ENCODE results near the gene ERCC4.

The ERCC4 gene

GRCh38 chr16:13951611-13952010, 31.7 kb downstream of the ERCC4 start:
- no peak for DNase-seq

- no peak for DNase-seq
These were observed 33.5 kb downstream of the ERCC4 start for GRCh38 chr16:13953501-13953900.

- no peak for DNase-seq
These were observed 36.8 kb downstream of the ERCC4 start for GRCh38 chr16:13956635-13957196.

- DNase-seq, result peak; percentile 80
These were observed 37.5 kb downstream of the ERCC4 start for GRCh38 chr16:13957197-13958078.

- DNase-seq, result no peak
These were observed 38.5 kb downstream of the ERCC4 start for GRCh38 chr16:13958474-13958873.

- DNase-seq, result no peak
These were observed 39.7 kb downstream of the ERCC4 start for GRCh38 chr16:13959626-13960025.

- no peak for DNase-seq
These were observed 41.3 kb downstream of the ERCC4 start for GRCh38 chr16:13961099-13961811.

- DNase-seq, result no peak
These were observed 42.3 kb downstream of the ERCC4 start for GRCh38 chr16:13962232-13962631.

- DNase-seq, result no peak
These were observed 48.9 kb downstream of the ERCC4 start for GRCh38 chr16:13968835-13969234.

GRCh38 chr16:13969711-13970110, 49.8 kb downstream of the ERCC4 start:
- no peak for DNase-seq

- DNase-seq, result no peak
These were observed 50.9 kb downstream of the ERCC4 start for GRCh38 chr16:13970708-13971422.

- DNase-seq, result no peak
These were observed 53.5 kb downstream of the ERCC4 start for GRCh38 chr16:13973321-13974023.

GRCh38 chr16:13977177-13977576, 57.2 kb downstream of the ERCC4 start:
- DNase-seq, result no peak

- DNase-seq, result no peak
These were observed 62.5 kb downstream of the ERCC4 start for GRCh38 chr16:13982451-13982850.

- DNase-seq, result no peak
These were observed 63.7 kb downstream of the ERCC4 start for GRCh38 chr16:13983625-13984024.

- DNase-seq, result no peak
These were observed 64.8 kb downstream of the ERCC4 start for GRCh38 chr16:13984794-13985193.

- DNase-seq, result no peak
These were observed 68.1 kb downstream of the ERCC4 start for GRCh38 chr16:13988038-13988437.

GRCh38 chr16:13992322-13992721, 72.4 kb downstream of the ERCC4 start:
- no peak for DNase-seq

GRCh38 chr16:13992976-13993375, 73.0 kb downstream of the ERCC4 start:
- DNase-seq, result no peak

- DNase-seq, result no peak
These were observed 74.5 kb downstream of the ERCC4 start for GRCh38 chr16:13994239-13995106.

GRCh38 chr16:13995194-13995593, 75.2 kb downstream of the ERCC4 start:
- no peak for DNase-seq
